ENCODE data around the gene BLOC1S5. TPM values are rescaled to one million over a fixed set of nuclear protein-coding genes. Genes with fewer than 3 reads are reported as not detected.

Gene BLOC1S5
- total and polyA plus RNA-seq, 2 of the 13 experiments (the other 11 are each of a cell fraction or from before 2014, with no cell fraction given): 10.5 to 41.5 TPM

DNA sequence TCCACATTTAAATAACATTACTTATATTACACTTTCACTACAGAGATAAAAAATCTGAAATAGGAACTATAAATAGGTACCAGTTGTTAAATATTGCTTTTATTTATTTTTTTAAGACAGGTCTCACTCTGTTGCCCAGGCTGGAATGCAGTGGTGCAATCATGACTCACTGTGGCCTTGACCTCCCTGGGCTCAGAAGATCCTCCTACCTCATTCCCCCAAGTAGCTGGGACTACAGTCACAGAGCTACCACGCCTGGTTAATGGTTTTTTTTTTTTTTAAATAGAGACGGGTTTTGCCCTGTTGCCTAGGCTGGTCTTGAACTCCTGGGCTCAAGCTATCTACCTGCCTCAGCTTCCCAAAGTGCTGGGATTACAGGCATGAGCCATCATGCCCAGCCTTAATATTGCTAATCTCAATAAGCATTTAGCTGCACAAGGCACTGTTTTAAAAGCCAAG, 20.9 kb upstream of the BLOC1S5 start (continued):
- TF ChIP-seq, protein P1, sequence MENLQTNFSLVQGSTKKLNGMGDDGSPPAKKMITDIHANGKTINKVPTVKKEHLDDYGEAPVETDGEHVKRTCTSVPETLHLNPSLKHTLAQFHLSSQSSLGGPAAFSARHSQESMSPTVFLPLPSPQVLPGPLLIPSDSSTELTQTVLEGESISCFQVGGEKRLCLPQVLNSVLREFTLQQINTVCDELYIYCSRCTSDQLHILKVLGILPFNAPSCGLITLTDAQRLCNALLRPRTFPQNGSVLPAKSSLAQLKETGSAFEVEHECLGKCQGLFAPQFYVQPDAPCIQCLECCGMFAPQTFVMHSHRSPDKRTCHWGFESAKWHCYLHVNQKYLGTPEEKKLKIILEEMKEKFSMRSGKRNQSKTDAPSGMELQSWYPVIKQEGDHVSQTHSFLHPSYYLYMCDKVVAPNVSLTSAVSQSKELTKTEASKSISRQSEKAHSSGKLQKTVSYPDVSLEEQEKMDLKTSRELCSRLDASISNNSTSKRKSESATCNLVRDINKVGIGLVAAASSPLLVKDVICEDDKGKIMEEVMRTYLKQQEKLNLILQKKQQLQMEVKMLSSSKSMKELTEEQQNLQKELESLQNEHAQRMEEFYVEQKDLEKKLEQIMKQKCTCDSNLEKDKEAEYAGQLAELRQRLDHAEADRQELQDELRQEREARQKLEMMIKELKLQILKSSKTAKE (CRISPR knock-in tag; IDR thresholded peaks at IDR 0.05; ENCODE audit: borderline replicate concordance): peak; percentile 51; the same call in 1 of the 2 replicates
- TF ChIP-seq HOXA7 (CRISPR knock-in tag; IDR thresholded peaks at IDR 0.05) (no peak), TBX3 (IDR thresholded peaks at IDR 0.05; ENCODE audit: borderline replicate concordance) (no peak), CCDC6 (CRISPR knock-in tag; IDR thresholded peaks at IDR 0.05) (peak; percentile 55; the same call in 1 of the 2 replicates), SMARCC2 (IDR thresholded peaks at IDR 0.05) (peak; percentile 73; the same call in 1 of the 2 replicates), CC2D1A (CRISPR knock-in tag; IDR thresholded peaks at IDR 0.05) (no peak), ELF1 (CRISPR knock-in tag; IDR thresholded peaks at IDR 0.05) (peak; percentile 15; the same call in 1 of the 2 replicates), RBFOX2 (IDR thresholded peaks at IDR 0.05; ENCODE audit: low read depth, low read length) (no peak), ZNF614 (CRISPR knock-in tag; IDR thresholded peaks at IDR 0.05; ENCODE audit: borderline replicate concordance) (peak; percentile 98), ZNF713 (CRISPR knock-in tag; IDR thresholded peaks at IDR 0.05) (no peak), NFRKB (IDR thresholded peaks at IDR 0.05) (no peak), SNAPC2 (CRISPR knock-in tag; IDR thresholded peaks at IDR 0.05) (no peak), NCOA2 (CRISPR knock-in tag; IDR thresholded peaks at IDR 0.05) (peak; percentile 95)
- TF ChIP-seq, protein P2, sequence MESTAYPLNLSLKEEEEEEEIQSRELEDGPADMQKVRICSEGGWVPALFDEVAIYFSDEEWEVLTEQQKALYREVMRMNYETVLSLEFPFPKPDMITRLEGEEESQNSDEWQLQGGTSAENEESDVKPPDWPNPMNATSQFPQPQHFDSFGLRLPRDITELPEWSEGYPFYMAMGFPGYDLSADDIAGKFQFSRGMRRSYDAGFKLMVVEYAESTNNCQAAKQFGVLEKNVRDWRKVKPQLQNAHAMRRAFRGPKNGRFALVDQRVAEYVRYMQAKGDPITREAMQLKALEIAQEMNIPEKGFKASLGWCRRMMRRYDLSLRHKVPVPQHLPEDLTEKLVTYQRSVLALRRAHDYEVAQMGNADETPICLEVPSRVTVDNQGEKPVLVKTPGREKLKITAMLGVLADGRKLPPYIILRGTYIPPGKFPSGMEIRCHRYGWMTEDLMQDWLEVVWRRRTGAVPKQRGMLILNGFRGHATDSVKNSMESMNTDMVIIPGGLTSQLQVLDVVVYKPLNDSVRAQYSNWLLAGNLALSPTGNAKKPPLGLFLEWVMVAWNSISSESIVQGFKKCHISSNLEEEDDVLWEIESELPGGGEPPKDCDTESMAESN (CRISPR knock-in tag; conservative IDR thresholded peaks at IDR 0.05): 0 out of 2 replicates have a peak, but pooled peaks have one; percentile 41
- TF ChIP-seq, protein P3, sequence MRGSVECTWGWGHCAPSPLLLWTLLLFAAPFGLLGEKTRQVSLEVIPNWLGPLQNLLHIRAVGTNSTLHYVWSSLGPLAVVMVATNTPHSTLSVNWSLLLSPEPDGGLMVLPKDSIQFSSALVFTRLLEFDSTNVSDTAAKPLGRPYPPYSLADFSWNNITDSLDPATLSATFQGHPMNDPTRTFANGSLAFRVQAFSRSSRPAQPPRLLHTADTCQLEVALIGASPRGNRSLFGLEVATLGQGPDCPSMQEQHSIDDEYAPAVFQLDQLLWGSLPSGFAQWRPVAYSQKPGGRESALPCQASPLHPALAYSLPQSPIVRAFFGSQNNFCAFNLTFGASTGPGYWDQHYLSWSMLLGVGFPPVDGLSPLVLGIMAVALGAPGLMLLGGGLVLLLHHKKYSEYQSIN (CRISPR knock-in tag; IDR thresholded peaks at IDR 0.05; ENCODE audit: borderline replicate concordance): no peak
- TF ChIP-seq, protein P4, sequence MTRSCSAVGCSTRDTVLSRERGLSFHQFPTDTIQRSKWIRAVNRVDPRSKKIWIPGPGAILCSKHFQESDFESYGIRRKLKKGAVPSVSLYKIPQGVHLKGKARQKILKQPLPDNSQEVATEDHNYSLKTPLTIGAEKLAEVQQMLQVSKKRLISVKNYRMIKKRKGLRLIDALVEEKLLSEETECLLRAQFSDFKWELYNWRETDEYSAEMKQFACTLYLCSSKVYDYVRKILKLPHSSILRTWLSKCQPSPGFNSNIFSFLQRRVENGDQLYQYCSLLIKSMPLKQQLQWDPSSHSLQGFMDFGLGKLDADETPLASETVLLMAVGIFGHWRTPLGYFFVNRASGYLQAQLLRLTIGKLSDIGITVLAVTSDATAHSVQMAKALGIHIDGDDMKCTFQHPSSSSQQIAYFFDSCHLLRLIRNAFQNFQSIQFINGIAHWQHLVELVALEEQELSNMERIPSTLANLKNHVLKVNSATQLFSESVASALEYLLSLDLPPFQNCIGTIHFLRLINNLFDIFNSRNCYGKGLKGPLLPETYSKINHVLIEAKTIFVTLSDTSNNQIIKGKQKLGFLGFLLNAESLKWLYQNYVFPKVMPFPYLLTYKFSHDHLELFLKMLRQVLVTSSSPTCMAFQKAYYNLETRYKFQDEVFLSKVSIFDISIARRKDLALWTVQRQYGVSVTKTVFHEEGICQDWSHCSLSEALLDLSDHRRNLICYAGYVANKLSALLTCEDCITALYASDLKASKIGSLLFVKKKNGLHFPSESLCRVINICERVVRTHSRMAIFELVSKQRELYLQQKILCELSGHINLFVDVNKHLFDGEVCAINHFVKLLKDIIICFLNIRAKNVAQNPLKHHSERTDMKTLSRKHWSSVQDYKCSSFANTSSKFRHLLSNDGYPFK (CRISPR knock-in tag; IDR thresholded peaks at IDR 0.05; ENCODE audit: borderline replicate concordance): no peak
- TF ChIP-seq, protein P5, sequence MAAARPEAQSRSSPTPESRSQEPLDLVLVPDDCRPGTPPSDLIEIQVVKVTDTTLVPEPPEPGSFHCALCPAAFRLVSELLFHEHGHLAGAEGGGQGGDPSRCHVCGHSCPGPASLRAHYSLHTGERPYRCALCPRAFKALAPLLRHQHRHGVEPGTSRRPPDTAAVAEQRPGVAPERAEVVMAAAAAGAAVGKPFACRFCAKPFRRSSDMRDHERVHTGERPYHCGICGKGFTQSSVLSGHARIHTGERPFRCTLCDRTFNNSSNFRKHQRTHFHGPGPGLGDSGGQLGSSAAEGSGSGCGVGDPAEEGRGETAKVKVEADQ (CRISPR knock-in tag; IDR thresholded peaks at IDR 0.05; ENCODE audit: borderline replicate concordance): peak; percentile 52; the same call in 1 of the 2 replicates
- TF ChIP-seq, protein P6, sequence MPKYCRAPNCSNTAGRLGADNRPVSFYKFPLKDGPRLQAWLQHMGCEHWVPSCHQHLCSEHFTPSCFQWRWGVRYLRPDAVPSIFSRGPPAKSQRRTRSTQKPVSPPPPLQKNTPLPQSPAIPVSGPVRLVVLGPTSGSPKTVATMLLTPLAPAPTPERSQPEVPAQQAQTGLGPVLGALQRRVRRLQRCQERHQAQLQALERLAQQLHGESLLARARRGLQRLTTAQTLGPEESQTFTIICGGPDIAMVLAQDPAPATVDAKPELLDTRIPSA (CRISPR knock-in tag; IDR thresholded peaks at IDR 0.05; ENCODE audit: borderline replicate concordance): no peak
